ENCODE measurements around the gene ARHGAP45. TPM values are rescaled to one million over a fixed set of nuclear protein-coding genes. Genes with fewer than 3 reads are reported as not detected.

The ARHGAP45 gene
- total and polyA plus RNA-seq, 9 of the 15 experiments (the other 6 are each of a cell fraction or from before 2014, with no cell fraction given), result 0.08 to 22.1 (median 4.2) TPM

DNA sequence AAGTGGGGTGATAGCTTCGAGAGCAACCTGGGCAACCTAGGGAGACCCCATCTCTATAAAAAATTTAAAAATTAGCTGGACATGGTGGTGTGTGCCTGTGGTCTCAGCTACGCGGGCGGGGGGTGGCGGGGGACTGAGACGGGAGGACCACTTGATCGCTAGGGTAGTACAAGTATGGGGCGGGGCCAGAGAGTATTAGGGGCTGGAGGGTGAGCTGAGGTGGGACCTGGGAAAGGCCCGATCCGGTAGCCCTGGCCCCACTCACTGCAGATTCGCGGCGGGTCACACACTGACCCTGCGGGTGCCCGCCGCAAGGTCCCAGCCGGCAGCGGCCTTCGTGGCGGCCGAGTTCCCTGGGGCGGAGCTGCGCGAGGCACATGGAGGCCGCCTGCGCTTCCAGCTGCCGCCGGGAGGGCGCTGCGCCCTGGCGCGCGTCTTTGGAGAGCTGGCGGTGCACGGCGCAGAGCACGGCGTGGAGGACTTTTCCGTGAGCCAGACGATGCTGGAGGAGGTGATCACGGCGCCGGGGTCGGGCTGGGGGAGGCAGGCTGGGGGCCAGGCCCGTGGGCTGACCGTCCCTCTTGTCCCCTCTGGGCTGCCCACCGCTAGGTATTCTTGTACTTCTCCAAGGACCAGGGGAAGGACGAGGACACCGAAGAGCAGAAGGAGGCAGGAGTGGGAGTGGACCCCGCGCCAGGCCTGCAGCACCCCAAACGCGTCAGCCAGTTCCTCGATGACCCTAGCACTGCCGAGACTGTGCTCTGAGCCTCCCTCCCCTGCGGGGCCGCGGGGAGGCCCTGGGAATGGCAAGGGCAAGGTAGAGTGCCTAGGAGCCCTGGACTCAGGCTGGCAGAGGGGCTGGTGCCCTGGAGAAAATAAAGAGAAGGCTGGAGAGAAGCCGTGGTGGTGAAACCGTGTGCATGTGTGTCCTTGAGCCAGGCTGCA, 2.0 kb upstream of the ARHGAP45 start (continued):
- TF ChIP-seq, protein P1, sequence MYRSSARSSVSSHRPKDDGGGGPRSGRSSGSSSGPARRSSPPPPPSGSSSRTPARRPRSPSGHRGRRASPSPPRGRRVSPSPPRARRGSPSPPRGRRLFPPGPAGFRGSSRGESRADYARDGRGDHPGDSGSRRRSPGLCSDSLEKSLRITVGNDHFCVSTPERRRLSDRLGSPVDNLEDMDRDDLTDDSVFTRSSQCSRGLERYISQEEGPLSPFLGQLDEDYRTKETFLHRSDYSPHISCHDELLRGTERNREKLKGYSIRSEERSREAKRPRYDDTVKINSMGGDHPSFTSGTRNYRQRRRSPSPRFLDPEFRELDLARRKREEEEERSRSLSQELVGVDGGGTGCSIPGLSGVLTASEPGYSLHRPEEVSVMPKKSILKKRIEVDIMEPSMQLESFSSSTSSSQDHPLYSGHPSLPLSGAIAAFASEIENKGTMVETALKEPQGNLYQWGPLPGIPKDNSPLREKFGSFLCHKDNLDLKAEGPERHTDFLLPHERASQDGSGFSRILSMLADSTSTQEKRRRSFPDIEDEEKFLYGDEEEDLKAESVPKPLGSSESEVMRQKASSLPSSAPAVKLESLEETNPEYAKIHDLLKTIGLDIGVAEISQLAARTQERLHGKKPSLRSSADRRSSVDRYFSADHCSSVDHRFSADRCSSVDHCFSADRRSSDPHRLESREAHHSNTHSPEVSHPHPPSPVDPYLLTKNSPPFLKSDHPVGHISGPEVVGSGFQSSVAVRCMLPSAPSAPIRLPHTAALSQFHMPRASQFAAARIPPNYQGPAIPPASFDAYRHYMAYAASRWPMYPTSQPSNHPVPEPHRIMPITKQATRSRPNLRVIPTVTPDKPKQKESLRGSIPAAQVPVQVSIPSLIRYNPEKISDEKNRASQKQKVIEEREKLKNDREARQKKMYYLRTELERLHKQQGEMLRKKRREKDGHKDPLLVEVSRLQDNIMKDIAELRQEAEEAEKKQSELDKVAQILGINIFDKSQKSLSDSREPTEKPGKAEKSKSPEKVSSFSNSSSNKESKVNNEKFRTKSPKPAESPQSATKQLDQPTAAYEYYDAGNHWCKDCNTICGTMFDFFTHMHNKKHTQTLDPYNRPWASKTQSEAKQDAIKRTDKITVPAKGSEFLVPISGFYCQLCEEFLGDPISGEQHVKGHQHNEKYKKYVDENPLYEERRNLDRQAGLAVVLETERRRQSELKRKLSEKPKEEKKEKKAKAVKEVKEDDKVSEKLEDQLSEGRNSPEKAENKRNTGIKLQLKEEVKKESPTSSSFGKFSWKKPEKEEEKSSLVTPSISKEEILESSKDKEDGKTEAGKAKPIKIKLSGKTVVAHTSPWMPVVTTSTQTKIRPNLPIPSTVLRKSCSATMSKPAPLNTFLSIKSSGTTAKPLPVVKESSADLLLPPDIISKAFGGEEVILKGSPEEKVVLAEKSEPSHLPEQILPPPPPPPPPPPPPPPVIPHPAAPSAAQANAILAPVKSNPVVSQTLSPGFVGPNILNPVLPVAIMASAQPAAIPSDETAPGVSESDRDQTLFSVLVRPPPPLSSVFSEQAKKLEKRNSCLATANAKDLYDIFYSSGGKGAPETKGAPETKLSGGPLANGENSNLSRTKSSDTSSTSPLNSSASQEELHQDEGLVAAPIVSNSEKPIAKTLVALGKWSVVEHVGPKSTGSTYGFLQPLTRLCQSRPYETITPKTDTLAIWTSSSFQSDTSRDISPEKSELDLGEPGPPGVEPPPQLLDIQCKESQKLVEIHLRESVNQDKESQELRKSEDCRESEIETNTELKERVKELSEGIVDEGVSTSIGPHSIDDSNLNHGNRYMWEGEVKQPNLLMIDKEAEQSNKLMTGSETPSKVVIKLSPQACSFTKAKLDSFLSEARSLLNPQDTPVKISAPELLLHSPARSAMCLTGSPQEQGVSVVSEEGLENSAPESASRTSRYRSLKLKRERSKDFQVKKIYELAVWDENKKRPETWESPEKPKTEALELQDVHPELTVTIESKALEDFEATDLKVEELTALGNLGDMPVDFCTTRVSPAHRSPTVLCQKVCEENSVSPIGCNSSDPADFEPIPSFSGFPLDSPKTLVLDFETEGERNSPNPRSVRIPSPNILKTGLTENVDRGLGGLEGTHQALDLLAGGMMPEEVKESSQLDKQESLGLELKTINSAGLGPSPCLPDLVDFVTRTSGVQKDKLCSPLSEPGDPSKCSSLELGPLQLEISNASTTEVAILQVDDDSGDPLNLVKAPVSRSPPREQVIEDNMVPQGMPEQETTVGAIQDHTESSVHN (IDR thresholded peaks at IDR 0.05; ENCODE audit: borderline replicate concordance in 1 of 2, low read depth in 1 of 2), result no peak
- TF ChIP-seq RBM22 (IDR thresholded peaks at IDR 0.05; ENCODE audit: low read depth, low read length, poor library complexity, severe bottlenecking), result peak; percentile 6
- no peak for TF ChIP-seq OTX1 (CRISPR knock-in tag; IDR thresholded peaks at IDR 0.05)
- no peak for TF ChIP-seq NONO (IDR thresholded peaks at IDR 0.05; ENCODE audit: low read depth in 2 of 2, low read length in 1 of 2)
- TF ChIP-seq JUNB (CRISPR knock-in tag; conservative IDR thresholded peaks at IDR 0.05), result no peak
- TF ChIP-seq TFAP4 (CRISPR knock-in tag; IDR thresholded peaks at IDR 0.05; ENCODE audit: borderline replicate concordance), result peak; percentile 43; the same call in 1 of the 2 replicates
- TF ChIP-seq RBM39 (optimal IDR thresholded peaks at IDR 0.05; ENCODE audit: low read depth, low read length), result no peak
- peak; percentile 66 for TF ChIP-seq ZFX (CRISPR knock-in tag; IDR thresholded peaks at IDR 0.05)
- no peak for TF ChIP-seq ZZZ3 (IDR thresholded peaks at IDR 0.05)
- TF ChIP-seq SMC3 (conservative IDR thresholded peaks at IDR 0.05; ENCODE audit: insufficient read depth, low read depth, low read length), result no peak
- TF ChIP-seq E2F6 (IDR thresholded peaks at IDR 0.05; ENCODE audit: borderline replicate concordance in 1 of 2, extremely low read depth in 1 of 2, insufficient read depth in 1 of 2, insufficient read length in 1 of 2, low read depth in 1 of 2, low read length in 1 of 2, poor library complexity in 1 of 2, severe bottlenecking in 1 of 2), result peak; percentile 76 to 93
- TF ChIP-seq ZBTB49 (CRISPR knock-in tag; IDR thresholded peaks at IDR 0.05; ENCODE audit: borderline replicate concordance), result no peak
